Mesenchymal stem cell (in vitro differentiated cells and primary cell): ENCODE measurements around the gene SLC48A1.
"Not testable (repeated sequence)": the region's sequence is repeated elsewhere in the genome, so short reads cannot be mapped to it uniquely, and the experiment has no call there.

Experiments used
- DNase-seq: peaks from one replicate; pipeline ENCODE4 v3.0.0-alpha.2; 2013
- H2AFZ ChIP-seq: one replicate; pipeline ENCODE4 v1.6.1; 2013; ENCODE audit warnings: low read depth, mild to moderate bottlenecking, control low read depth, inconsistent platforms, low read length, moderate library complexity
- H2AK5ac ChIP-seq: 2 replicates; pipeline ENCODE4 v1.6.1; 2013; ENCODE audit warnings: low read length, moderate library complexity, mild to moderate bottlenecking, inconsistent platforms; ENCODE audit not compliant: severe bottlenecking
- H2BK120ac ChIP-seq: one replicate; pipeline ENCODE4 v1.6.1; 2013; ENCODE audit warnings: low read depth, mild to moderate bottlenecking, inconsistent platforms, low read length, moderate library complexity
- H2BK12ac ChIP-seq, 2 experiments: one replicate each; pipeline ENCODE4 v1.6.1; 2013; ENCODE audit warnings: inconsistent platforms in 2 of 2, low read length in 2 of 2, mild to moderate bottlenecking in 2 of 2, moderate library complexity in 2 of 2, control low read depth in 1 of 2
- H2BK15ac ChIP-seq: one replicate; pipeline ENCODE4 v1.6.1; 2013; ENCODE audit warnings: mild to moderate bottlenecking, low read depth, inconsistent platforms; ENCODE audit not compliant: poor library complexity, severe bottlenecking
- H2BK5ac ChIP-seq: 2 replicates; pipeline ENCODE4 v1.6.1; 2013; ENCODE audit warnings: low read depth, mild to moderate bottlenecking, low read length, control low read depth, inconsistent platforms; ENCODE audit not compliant: poor library complexity, severe bottlenecking
- H3K14ac ChIP-seq, 2 experiments: one replicate each; pipeline ENCODE4 v1.6.1; 2013; ENCODE audit warnings: inconsistent platforms in 2 of 2, low read length in 2 of 2, control low read depth in 1 of 2, mild to moderate bottlenecking in 1 of 2, moderate library complexity in 1 of 2
- H3K18ac ChIP-seq, 2 experiments: one replicate each; pipeline ENCODE4 v1.6.1; 2013; ENCODE audit warnings: inconsistent platforms in 2 of 2, low read length in 2 of 2, control low read depth in 1 of 2, low read depth in 1 of 2, mild to moderate bottlenecking in 1 of 2
- H3K23ac ChIP-seq, 2 experiments: one replicate each; pipeline ENCODE4 v1.6.1; 2013; ENCODE audit warnings: inconsistent platforms in 2 of 2, low read length in 2 of 2, mild to moderate bottlenecking in 2 of 2, moderate library complexity in 2 of 2, control low read depth in 1 of 2
- H3K27ac ChIP-seq: 2 replicates; pipeline ENCODE4 v1.5.1; 2013; ENCODE audit warnings: mild to moderate bottlenecking, moderate library complexity, low read length, control low read depth, inconsistent platforms; ENCODE audit not compliant: poor library complexity, severe bottlenecking
- H3K27me3 ChIP-seq, 2 experiments: 2 replicates each; pipeline versions ENCODE4 v1.6.1 to v1.7.0; 2013; ENCODE audit warnings: low read length in 2 of 2, mild to moderate bottlenecking in 2 of 2, moderate library complexity in 2 of 2, control low read depth in 1 of 2, inconsistent platforms in 1 of 2; ENCODE audit not compliant: control insufficient read depth in 1 of 2, insufficient read depth in 1 of 2
- H3K36me3 ChIP-seq, 2 experiments: 2 replicates each; pipeline versions ENCODE4 v1.6.1 to v1.7.0; 2013; ENCODE audit warnings: low read length in 2 of 2, control low read depth in 1 of 2, inconsistent platforms in 1 of 2, low read depth in 1 of 2, mild to moderate bottlenecking in 1 of 2; ENCODE audit not compliant: insufficient read depth in 2 of 2, control insufficient read depth in 1 of 2
- H3K4ac ChIP-seq, 2 experiments: one replicate each; pipeline ENCODE4 v1.6.1; 2013; ENCODE audit warnings: inconsistent platforms in 2 of 2, low read length in 2 of 2, mild to moderate bottlenecking in 2 of 2, moderate library complexity in 2 of 2, control low read depth in 1 of 2, low read depth in 1 of 2
- H3K4me1 ChIP-seq: 2 replicates; pipeline ENCODE4 v1.6.1; 2013; ENCODE audit warnings: low read depth, low read length, control low read depth; ENCODE audit not compliant: control insufficient read depth, insufficient read depth
- H3K4me2 ChIP-seq: 2 replicates; pipeline ENCODE4 v1.6.1; 2013; ENCODE audit warnings: low read length, mild to moderate bottlenecking, inconsistent platforms; ENCODE audit not compliant: poor library complexity, severe bottlenecking
- H3K4me3 ChIP-seq, 2 experiments: 2 replicates each; pipeline versions ENCODE4 v1.5.1 to v1.7.0; 2013; ENCODE audit warnings: low read length in 2 of 2, mild to moderate bottlenecking in 2 of 2, control low read depth in 1 of 2, low read depth in 1 of 2; ENCODE audit not compliant: insufficient read depth in 1 of 2
- H3K79me1 ChIP-seq: replicated peaks from 2 replicates; pipeline ENCODE4 v1.6.1; 2013; ENCODE audit warnings: mild to moderate bottlenecking, control low read depth, low read length, inconsistent platforms; ENCODE audit not compliant: poor library complexity, severe bottlenecking
- H3K9ac ChIP-seq: 2 replicates; pipeline ENCODE4 v1.7.0; 2013; ENCODE audit warnings: mild to moderate bottlenecking, low read length, moderate library complexity
- H3K9me3 ChIP-seq: 2 replicates; pipeline ENCODE4 v1.7.0; 2013; ENCODE audit warnings: mild to moderate bottlenecking, low read length; ENCODE audit not compliant: control insufficient read depth
- H4K8ac ChIP-seq: one replicate; pipeline ENCODE4 v1.6.1; 2013; ENCODE audit warnings: inconsistent platforms, mild to moderate bottlenecking, low read length, moderate library complexity
- H4K91ac ChIP-seq: one replicate; pipeline ENCODE4 v1.6.1; 2013; ENCODE audit warnings: mild to moderate bottlenecking, low read length, inconsistent platforms
- WGBS: methylation state at CpG from one replicate; pipeline ENCODE4 v1.1.7; 2013; ENCODE audit warnings: mixed read lengths; 5-methylcytosine and 5-hydroxymethylcytosine counted together

SLC48A1 gene

DNA sequence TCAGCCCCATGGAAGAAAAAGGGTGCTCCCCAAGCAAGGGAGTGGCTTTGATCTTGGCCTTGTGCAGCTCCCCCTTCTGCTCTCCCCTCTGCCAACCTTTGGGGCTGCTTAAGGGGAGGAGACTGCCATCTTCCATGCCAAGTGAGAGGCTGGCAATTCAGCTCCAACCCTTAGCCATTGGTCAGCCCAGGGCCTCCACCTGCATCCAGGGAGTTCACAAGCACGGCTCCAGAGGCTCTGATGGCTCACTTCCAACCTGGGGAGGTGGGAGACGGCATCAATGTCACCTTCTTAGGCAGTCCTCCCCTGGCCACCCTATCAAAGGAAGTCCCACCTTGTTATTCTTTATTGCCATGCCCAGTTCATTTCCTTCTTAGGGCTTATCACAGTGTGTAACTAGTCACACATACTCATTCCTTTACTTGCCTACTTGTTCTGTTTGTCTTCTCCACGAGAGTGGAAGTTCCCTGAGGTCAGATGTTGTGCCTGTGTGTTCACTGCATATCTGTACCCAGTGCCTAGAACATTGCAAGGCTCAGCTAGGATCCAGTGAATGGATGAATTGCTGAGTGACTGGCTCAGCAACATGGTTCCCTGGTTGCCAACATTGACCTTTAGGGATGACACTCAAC, 41.6 kb downstream of the SLC48A1 start:
- no peaks in the 10 kb centered on the region for H3K9me3 ChIP-seq
- peak overlapping the region in 1 of 2 experiments; percentile 74 for H3K4me3 ChIP-seq
- peak overlapping the region in 1 of 2 experiments; percentile 35 for H3K14ac ChIP-seq
- no peak overlapping the region for H2AFZ ChIP-seq
- no peak overlapping the region for H4K91ac ChIP-seq
- peaks cover 66% of the 10 kb centered on the region for H3K4me1 ChIP-seq
- H3K4ac ChIP-seq, result no peak overlapping the region
- no peak overlapping the region for H3K4me2 ChIP-seq
- H4K8ac ChIP-seq, result no peak overlapping the region
- WGBS, result 96% methylated on average over 3 of the region's 3 CpGs
- H3K36me3 ChIP-seq, result peaks cover 12 to 25% of the 10 kb centered on the region in 2 experiments
- H3K79me1 ChIP-seq, result no peaks in the 10 kb centered on the region
- no peak for DNase-seq
- no peak overlapping the region for H2BK120ac ChIP-seq
- H3K27ac ChIP-seq, result peak overlapping the region; percentile 93
- peak overlapping the region; percentile 85 for H3K9ac ChIP-seq
- H2BK12ac ChIP-seq, result peak overlapping the region in 1 of 2 experiments; percentile 27
- no peak overlapping the region for H2BK15ac ChIP-seq
- H3K27me3 ChIP-seq, result no peaks in the 10 kb centered on the region
- H2AK5ac ChIP-seq, result peak overlapping the region; percentile 96
- no peak overlapping the region for H3K23ac ChIP-seq
- H2BK5ac ChIP-seq, result no peak overlapping the region
- H3K18ac ChIP-seq, result peak overlapping the region in 1 of 2 experiments; percentile 89

DNA sequence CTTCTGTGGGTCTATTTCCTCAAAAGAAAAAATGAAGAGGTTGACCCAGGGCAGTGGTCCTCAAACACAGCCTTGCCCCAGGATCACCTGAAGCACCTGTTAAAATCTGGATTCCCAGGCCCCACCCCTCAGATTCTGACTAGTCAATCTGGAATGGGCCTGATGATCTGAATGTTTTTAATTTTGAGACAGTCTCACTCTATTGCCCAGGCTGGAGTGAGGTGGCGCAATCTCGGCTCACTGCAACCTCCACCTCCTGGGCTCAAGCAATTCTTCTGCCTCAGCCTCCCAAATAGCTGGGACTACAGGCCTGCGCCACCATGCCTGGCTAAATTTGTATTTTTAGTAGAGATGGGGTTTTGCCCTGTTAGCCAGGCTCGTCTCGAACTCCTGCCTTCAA, 42.4 kb downstream of the SLC48A1 start:
- not testable (repeated sequence) for H4K8ac ChIP-seq, DNase-seq, H3K27ac ChIP-seq, H2BK15ac ChIP-seq, H3K9me3 ChIP-seq, H3K23ac ChIP-seq, H2AK5ac ChIP-seq, H3K27me3 ChIP-seq, H2BK5ac ChIP-seq, H2BK12ac ChIP-seq, H3K4me2 ChIP-seq, H2BK120ac ChIP-seq, H4K91ac ChIP-seq, H2AFZ ChIP-seq, H3K14ac ChIP-seq, H3K18ac ChIP-seq, H3K79me1 ChIP-seq, H3K4ac ChIP-seq
- peaks cover 59% of the 10 kb centered on the region for H3K4me1 ChIP-seq
- WGBS, result 100% methylated on average over 5 of the region's 5 CpGs
- H3K36me3 ChIP-seq, result peaks cover 12 to 22% of the 10 kb centered on the region in 2 experiments
- H3K4me3 ChIP-seq, result peak overlapping the region in 1 of 2 experiments; percentile 74
- peak overlapping the region; percentile 85 for H3K9ac ChIP-seq

DNA sequence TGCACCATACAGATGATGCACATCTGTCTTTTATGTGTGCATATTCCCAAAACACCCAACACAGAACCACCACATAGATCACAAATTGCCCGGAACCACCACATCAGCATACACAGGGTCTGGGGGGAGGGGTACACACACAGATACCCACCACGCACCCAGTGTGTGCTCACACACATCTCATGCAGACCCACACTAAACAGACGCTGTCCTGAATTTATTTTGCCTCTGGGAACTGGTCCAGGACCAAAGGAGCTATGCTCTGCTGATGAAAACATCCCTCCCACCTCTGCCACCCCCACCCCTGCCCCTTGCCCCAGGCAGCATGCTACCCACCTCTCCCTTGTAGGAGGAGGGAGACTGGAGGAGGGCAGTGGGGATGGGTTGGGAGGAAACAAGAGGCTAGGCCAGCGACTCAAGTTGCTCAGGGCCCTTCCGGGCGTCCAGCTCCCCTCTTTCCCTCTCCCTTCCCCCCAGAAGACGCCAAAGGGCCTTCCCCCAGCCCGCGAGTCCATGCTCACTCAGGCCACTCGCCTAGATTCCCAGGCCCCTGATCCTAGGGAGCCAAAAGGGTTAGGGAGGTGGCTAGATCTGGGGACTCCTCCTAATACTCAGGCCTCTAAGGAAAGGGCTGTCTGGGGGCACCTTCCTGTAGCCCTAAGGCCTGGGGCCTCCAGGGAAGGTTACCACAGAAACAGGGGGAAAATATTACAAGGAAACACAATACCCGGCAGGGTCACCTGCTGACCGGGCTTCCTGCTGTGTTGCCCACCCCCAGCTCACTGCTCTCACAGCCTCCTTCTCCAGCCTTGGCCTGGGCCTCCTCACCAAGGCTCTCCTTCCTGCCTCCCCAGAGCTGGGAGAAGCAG, 43.6 kb downstream of the SLC48A1 start:
- peaks cover 12 to 22% of the 10 kb centered on the region in 2 experiments for H3K36me3 ChIP-seq
- peak overlapping the region; percentile 4 to 82 for H2BK12ac ChIP-seq
- peak overlapping the region; percentile 76 for H4K91ac ChIP-seq
- peak overlapping the region; percentile 39 for H2BK15ac ChIP-seq
- no peak for DNase-seq
- H3K14ac ChIP-seq, result peak overlapping the region in 1 of 2 experiments; percentile 35
- H3K27me3 ChIP-seq, result no peaks in the 10 kb centered on the region
- H3K23ac ChIP-seq, result peak overlapping the region in 1 of 2 experiments; percentile 2
- H2BK5ac ChIP-seq, result peak overlapping the region; percentile 54
- 58% methylated on average over 8 of the region's 12 CpGs for WGBS
- no peaks in the 10 kb centered on the region for H3K9me3 ChIP-seq
- peak overlapping the region; percentile 16 for H2AK5ac ChIP-seq
- H2BK120ac ChIP-seq, result peak overlapping the region; percentile 9
- H3K4me3 ChIP-seq, result peak overlapping the region in 1 of 2 experiments; percentile 93
- no peaks in the 10 kb centered on the region for H3K79me1 ChIP-seq
- peak overlapping the region; percentile 41 for H4K8ac ChIP-seq
- peaks cover 60% of the 10 kb centered on the region for H3K4me1 ChIP-seq
- peak overlapping the region; percentile 62 for H3K4me2 ChIP-seq
- H3K18ac ChIP-seq, result peak overlapping the region; percentile 40 to 86
- no peak overlapping the region for H2AFZ ChIP-seq
- H3K4ac ChIP-seq, result peak overlapping the region; percentile 28 to 74
- H3K27ac ChIP-seq, result peak overlapping the region; percentile 89
- H3K9ac ChIP-seq, result peak overlapping the region; percentile 94
